Muscle of leg (tissue), 11 donors: ENCODE results near the gene EXOC3. TPM values are rescaled to one million over a fixed set of nuclear protein-coding genes. Genes with fewer than 3 reads are reported as not detected.

Experiments
- DNase-seq: peaks from one replicate; pipeline ENCODE4 v3.0.0; 2013
- H3K27ac ChIP-seq: one replicate; pipeline ENCODE4 v1.5.1; 2013; ENCODE audit warnings: mild to moderate bottlenecking, low read length, control low read depth
- H3K27me3 ChIP-seq: one replicate; pipeline ENCODE4 v1.6.1; 2013; ENCODE audit warnings: low read length; ENCODE audit not compliant: control insufficient read depth, insufficient read depth
- H3K36me3 ChIP-seq: one replicate; pipeline ENCODE4 v1.6.1; 2013; ENCODE audit warnings: low read length; ENCODE audit not compliant: control insufficient read depth, insufficient read depth
- H3K4me1 ChIP-seq: one replicate; pipeline ENCODE4 v1.6.1; 2013; ENCODE audit warnings: low read length; ENCODE audit not compliant: control insufficient read depth, insufficient read depth
- H3K4me3 ChIP-seq: one replicate; pipeline ENCODE4 v1.5.1; 2013; ENCODE audit warnings: low read length, control low read depth
- H3K9me3 ChIP-seq: replicated peaks from 2 replicates; pipeline ENCODE4 v1.6.1; 2013; ENCODE audit warnings: low read depth, low read length; ENCODE audit not compliant: control insufficient read depth
- WGBS: methylation state at CpG from one replicate; pipeline ENCODE4 v1.1.5; 2013; ENCODE audit warnings: missing lambda C conversion rate; ENCODE audit not compliant: insufficient coverage; 5-methylcytosine and 5-hydroxymethylcytosine counted together
- polyA plus RNA-seq, 8 donors: library from polyadenylated mRNA; unstranded; fragments of 120-200 nt; gene quantifications; one replicate each; pipeline versions ENCODE4 v1.2.1 to v1.2.3, GENCODE V29; 2013; ENCODE audit warnings: inconsistent platforms in 1 of 8, low replicate concordance in 1 of 8; ENCODE audit not compliant: insufficient read length in 8 of 8, insufficient read depth in 1 of 8
- total RNA-seq: library from RNA; stranded (reverse); fragments of 120-200 nt; gene quantifications from one replicate; pipeline ENCODE4 v1.2.4, GENCODE V29; 2013

Gene EXOC3
- total and polyA plus RNA-seq, 9 donors: 28.0 to 44.8 (median 35.9) TPM

- Histone ChIP-seq H3K4me1 (peaks cover 22% of the 10 kb centered on the region), H3K9me3 (no peaks in the 10 kb centered on the region), H3K4me3 (no peak overlapping the region), H3K27me3 (peaks cover 3% of the 10 kb centered on the region), H3K36me3 (no peaks in the 10 kb centered on the region), H3K27ac (no peak overlapping the region)
- 61% methylated on average over 10 of the region's 23 CpGs for WGBS
- no peak for DNase-seq
Measured at GRCh38 chr5:432928-433791, 9.8 kb upstream of the EXOC3 start.

GRCh38 chr5:433836-434235 is 9.1 kb upstream of the EXOC3 start:
- no peak overlapping the region for H3K4me3 ChIP-seq
- H3K27me3 ChIP-seq: peaks cover 3% of the 10 kb centered on the region
- no peaks in the 10 kb centered on the region for H3K9me3 ChIP-seq
- no peak for DNase-seq
- no peaks in the 10 kb centered on the region for H3K36me3 ChIP-seq
- H3K27ac ChIP-seq: no peak overlapping the region
- 81% methylated on average over 15 of the region's 16 CpGs for WGBS
- H3K4me1 ChIP-seq: peaks cover 22% of the 10 kb centered on the region

GRCh38 chr5:434443-435146 is 8.4 kb upstream of the EXOC3 start:
- no peaks in the 10 kb centered on the region for H3K9me3 ChIP-seq
- WGBS: 83% methylated on average over 26 of the region's 26 CpGs
- H3K4me3 ChIP-seq: no peak overlapping the region
- no peak for DNase-seq
- H3K27me3 ChIP-seq: peaks cover 3% of the 10 kb centered on the region
- H3K4me1 ChIP-seq: peaks cover 14% of the 10 kb centered on the region
- H3K27ac ChIP-seq: no peak overlapping the region
- no peaks in the 10 kb centered on the region for H3K36me3 ChIP-seq

- Histone ChIP-seq H3K4me1 (peaks cover 8% of the 10 kb centered on the region), H3K27me3 (peaks cover 3% of the 10 kb centered on the region), H3K4me3 (no peak overlapping the region), H3K36me3 (no peaks in the 10 kb centered on the region), H3K27ac (no peak overlapping the region), H3K9me3 (no peaks in the 10 kb centered on the region)
- no peak for DNase-seq
- 87% methylated on average over 27 of the region's 27 CpGs for WGBS
Measured at GRCh38 chr5:435156-435790, 7.7 kb upstream of the EXOC3 start.

DNA sequence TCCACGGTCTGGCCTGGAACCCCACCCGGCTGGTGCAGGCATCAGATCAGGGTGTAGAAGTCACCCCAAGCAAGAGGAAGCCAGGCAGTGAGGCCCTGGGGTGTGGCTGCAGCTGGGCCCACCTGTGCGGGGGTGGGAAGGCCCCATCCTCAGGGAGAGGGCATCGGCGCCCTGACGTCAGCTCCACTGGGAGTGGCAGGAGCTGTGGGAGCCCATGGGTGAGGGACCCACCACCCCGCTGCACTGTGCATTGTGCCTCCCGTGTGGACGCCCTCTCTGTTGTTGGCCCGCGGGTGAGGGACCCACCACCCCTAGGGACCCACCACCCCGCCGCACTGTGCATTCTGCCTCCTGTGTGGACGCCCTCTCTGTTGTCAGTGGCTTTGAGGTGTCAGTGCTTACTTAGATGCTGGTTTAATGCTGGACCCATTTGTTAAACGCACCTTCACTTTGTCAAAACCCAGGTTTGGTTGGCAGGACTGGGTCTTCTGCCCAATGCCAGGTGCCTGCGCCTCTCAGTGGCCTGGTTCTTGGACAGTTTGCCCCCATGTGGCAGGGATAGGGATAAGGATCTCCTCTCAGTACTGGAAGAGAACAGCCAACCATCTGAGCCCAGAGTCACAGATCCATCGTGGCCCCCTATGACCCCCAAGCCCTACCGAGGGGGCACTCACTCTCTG is 6.9 kb upstream of the EXOC3 start:
- Histone ChIP-seq H3K9me3 (no peaks in the 10 kb centered on the region), H3K4me1 (peaks cover 5% of the 10 kb centered on the region), H3K36me3 (no peaks in the 10 kb centered on the region), H3K27me3 (peaks cover 3% of the 10 kb centered on the region), H3K4me3 (no peak overlapping the region), H3K27ac (no peak overlapping the region)
- DNase-seq: no peak
- WGBS: 79% methylated on average over 16 of the region's 18 CpGs

- Histone ChIP-seq H3K4me3 (no peak overlapping the region), H3K36me3 (no peaks in the 10 kb centered on the region), H3K27ac (no peak overlapping the region), H3K4me1 (peaks cover 5% of the 10 kb centered on the region), H3K9me3 (no peaks in the 10 kb centered on the region), H3K27me3 (no peaks in the 10 kb centered on the region)
- DNase-seq: no peak
- WGBS: 66% methylated on average over 5 of the region's 5 CpGs
Measured at GRCh38 chr5:436641-436975, 6.4 kb upstream of the EXOC3 start.

GRCh38 chr5:437281-437771 is 5.7 kb upstream of the EXOC3 start:
- Histone ChIP-seq H3K27me3 (no peaks in the 10 kb centered on the region), H3K9me3 (no peaks in the 10 kb centered on the region), H3K36me3 (no peaks in the 10 kb centered on the region), H3K4me3 (no peak overlapping the region), H3K4me1 (peaks cover 10% of the 10 kb centered on the region), H3K27ac (peak overlapping the region; percentile 38)
- no peak for DNase-seq
- 40% methylated on average over 13 of the region's 18 CpGs for WGBS

- Histone ChIP-seq H3K4me1 (peaks cover 12% of the 10 kb centered on the region), H3K27ac (no peak overlapping the region), H3K36me3 (no peaks in the 10 kb centered on the region), H3K4me3 (no peak overlapping the region), H3K9me3 (no peaks in the 10 kb centered on the region), H3K27me3 (no peaks in the 10 kb centered on the region)
- 64% methylated on average over 14 of the region's 14 CpGs for WGBS
- no peak for DNase-seq
Measured at GRCh38 chr5:438481-438981, 4.4 kb upstream of the EXOC3 start.

DNA sequence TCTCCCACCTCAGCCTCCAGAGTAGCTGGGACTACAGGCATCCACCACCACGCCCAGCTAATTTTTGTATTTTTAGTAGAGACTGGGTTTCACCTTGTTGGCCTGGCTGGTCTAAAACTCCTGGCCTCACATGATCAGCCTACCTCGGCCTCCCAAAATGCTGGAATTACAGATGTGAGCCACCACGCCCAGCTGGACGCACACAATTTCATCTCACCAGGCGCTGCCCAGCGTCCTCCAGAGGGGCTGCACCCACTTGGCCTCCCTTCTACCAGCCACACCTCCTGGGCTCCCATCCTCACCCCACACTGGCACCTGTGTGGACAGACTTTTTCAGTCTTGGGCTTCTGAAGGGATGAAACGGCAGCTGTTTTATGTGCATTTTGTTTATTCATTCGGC is 3.8 kb upstream of the EXOC3 start:
- 94% methylated on average over 7 of the region's 8 CpGs for WGBS
- Histone ChIP-seq H3K27ac (no peak overlapping the region), H3K27me3 (no peaks in the 10 kb centered on the region), H3K9me3 (no peaks in the 10 kb centered on the region), H3K36me3 (no peaks in the 10 kb centered on the region), H3K4me3 (no peak overlapping the region), H3K4me1 (peaks cover 19% of the 10 kb centered on the region)
- no peak for DNase-seq
